ENCODE results near the gene MACROD2. TPM values are rescaled to one million over a fixed set of nuclear protein-coding genes. Genes with fewer than 3 reads are reported as not detected.
A peak's percentile ranks its signal among the peaks of the same experiment; 100 is the strongest.

MACROD2 gene
- total RNA-seq, 1 donor from 2014 or later = 6.4 TPM

DNA sequence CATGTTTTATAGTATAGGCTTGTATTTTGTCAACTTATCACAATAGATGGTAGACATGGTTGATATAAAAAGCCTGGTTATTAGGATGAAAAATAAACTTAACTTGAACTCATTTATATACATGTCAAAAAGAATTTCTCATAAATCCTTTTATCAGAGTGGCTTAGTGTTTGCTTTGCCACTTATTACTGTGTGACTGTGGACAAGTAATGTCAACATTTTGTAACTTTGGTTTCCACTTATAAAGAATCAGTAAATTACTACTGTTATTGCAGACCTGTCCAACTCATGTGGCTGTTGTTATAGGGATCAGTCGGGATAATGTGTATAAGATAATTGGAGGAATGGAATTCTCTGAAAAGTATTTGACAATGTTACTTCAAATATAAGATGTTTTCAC is 1236.9 kb downstream of the MACROD2 start:
- Mint-ChIP-seq H3K4me1 (peaks cover 16% of the 10 kb centered on the region), H3K27ac (ENCODE audit: unreplicated experiment) (no peak overlapping the region), H3K9me3 (peaks cover 9% of the 10 kb centered on the region), H3K36me3 (ENCODE audit: low read depth) (peaks cover 5% of the 10 kb centered on the region), H3K27me3 (ENCODE audit: low read depth) (no peaks in the 10 kb centered on the region), H3K4me3 (no peak overlapping the region)
- TF ChIP-seq CTCF (conservative IDR thresholded peaks at IDR 0.05) = no peak
- DNase-seq (ENCODE audit: low read depth, low spot score) = no peak

DNA sequence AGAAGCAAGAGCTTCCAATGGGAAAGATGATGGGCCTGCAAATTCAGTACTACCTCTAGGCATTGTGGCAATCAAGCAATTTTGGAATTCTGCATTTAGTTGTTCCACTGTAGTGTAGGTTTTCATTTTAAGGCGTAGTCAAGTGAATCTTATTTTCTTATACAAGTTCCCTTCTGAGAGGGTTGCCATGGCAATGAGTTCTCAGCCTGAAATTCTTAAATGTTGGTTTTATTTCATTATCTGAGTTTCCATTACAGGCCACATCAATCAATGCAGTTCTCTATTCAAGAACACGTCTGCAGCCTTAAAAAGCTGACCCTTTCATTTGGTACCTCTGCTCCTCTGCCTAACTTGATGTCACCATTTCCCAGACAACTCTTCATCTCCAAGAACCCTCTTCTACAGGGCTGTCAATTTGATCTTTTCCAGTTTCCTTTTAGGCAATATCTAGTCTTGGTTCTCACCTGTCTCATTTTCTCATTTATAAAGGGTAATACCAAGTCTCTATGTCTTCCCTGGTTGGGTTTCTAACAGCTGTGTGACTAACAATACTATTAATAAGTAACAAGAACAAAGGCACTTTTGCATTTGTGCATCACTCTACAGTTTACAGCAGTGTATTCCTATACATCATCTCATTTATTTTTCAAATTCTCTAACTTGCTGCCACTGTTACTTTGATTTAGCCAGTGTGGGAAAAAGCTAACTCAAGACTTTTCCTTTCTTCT is 1240.3 kb downstream of the MACROD2 start:
- no peak for DNase-seq (ENCODE audit: low read depth, low spot score)
- Mint-ChIP-seq H3K4me1 (peaks cover 16% of the 10 kb centered on the region), H3K27ac (ENCODE audit: unreplicated experiment) (peak overlapping the region; percentile 59), H3K4me3 (no peak overlapping the region), H3K27me3 (ENCODE audit: low read depth) (no peaks in the 10 kb centered on the region), H3K9me3 (peaks cover 2% of the 10 kb centered on the region), H3K36me3 (ENCODE audit: low read depth) (peaks cover 2% of the 10 kb centered on the region)
- no peak for TF ChIP-seq CTCF (conservative IDR thresholded peaks at IDR 0.05)

DNA sequence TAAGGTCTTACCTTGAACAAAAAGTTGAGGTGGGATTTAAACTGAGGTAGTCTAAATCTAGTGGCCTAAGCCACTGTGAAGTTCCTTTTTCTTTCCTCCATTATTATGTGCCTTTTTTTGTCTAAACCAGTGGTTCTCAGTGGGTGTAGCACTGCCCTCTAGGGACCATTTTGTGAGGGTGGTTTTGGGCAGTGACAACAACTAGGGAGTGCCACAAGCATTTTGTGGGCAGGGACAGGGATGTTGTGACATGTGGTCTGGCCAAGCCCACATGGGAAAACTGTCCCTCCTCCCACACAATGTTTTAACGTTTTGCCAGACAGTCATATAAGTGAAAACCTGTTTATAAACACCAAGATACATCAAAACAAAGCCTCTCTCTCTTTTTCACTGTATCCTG is 1241.5 kb downstream of the MACROD2 start:
- peak; percentile 63 for TF ChIP-seq CTCF (conservative IDR thresholded peaks at IDR 0.05)
- no peak overlapping the region for H3K27ac Mint-ChIP-seq (ENCODE audit: unreplicated experiment)
- H3K36me3 Mint-ChIP-seq (ENCODE audit: low read depth) = peaks cover 2% of the 10 kb centered on the region
- peak; percentile 19 for DNase-seq (ENCODE audit: low read depth, low spot score)
- H3K4me1 Mint-ChIP-seq = peaks cover 16% of the 10 kb centered on the region
- no peaks in the 10 kb centered on the region for H3K27me3 Mint-ChIP-seq (ENCODE audit: low read depth)
- no peak overlapping the region for H3K4me3 Mint-ChIP-seq
- no peaks in the 10 kb centered on the region for H3K9me3 Mint-ChIP-seq

- peaks cover 16% of the 10 kb centered on the region for H3K4me1 Mint-ChIP-seq
- no peak overlapping the region for H3K27ac Mint-ChIP-seq (ENCODE audit: unreplicated experiment)
- H3K27me3 Mint-ChIP-seq (ENCODE audit: low read depth) = no peaks in the 10 kb centered on the region
- H3K9me3 Mint-ChIP-seq = no peaks in the 10 kb centered on the region
- no peak overlapping the region for H3K4me3 Mint-ChIP-seq
- no peak for DNase-seq (ENCODE audit: low read depth, low spot score)
- H3K36me3 Mint-ChIP-seq (ENCODE audit: low read depth) = no peaks in the 10 kb centered on the region
- TF ChIP-seq CTCF (conservative IDR thresholded peaks at IDR 0.05) = no peak
Measured at GRCh38 chr20:15239542-15240206, 1244.4 kb downstream of the MACROD2 start.

DNA sequence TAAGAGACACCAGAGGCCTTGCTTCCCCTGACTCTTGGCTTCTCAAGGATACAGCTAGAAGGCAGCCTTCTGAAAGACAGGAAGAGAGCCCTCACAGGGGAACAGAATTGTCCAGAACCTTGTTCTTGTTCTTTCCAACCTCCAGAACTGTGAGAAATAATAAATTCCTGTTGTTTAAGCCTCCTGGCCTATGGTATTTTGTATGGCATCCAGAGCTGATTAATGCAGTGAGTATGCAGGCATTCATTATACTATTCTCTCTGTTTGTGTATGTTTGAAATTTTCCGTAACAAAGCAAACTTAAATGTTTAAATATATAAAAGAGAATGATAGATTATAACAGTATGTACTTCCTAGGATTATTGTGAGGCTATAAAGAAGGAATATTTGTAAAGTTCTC is 1245.5 kb downstream of the MACROD2 start:
- H3K9me3 Mint-ChIP-seq = no peaks in the 10 kb centered on the region

More for the DNA sequence above, 1245.5 kb downstream of the MACROD2 start:
- no peak for DNase-seq (ENCODE audit: low read depth, low spot score)
- no peak for TF ChIP-seq CTCF (conservative IDR thresholded peaks at IDR 0.05)
- no peak overlapping the region for H3K27ac Mint-ChIP-seq (ENCODE audit: unreplicated experiment)
- H3K27me3 Mint-ChIP-seq (ENCODE audit: low read depth) = no peaks in the 10 kb centered on the region
- H3K4me3 Mint-ChIP-seq = no peak overlapping the region
- no peaks in the 10 kb centered on the region for H3K36me3 Mint-ChIP-seq (ENCODE audit: low read depth)
- peaks cover 9% of the 10 kb centered on the region for H3K4me1 Mint-ChIP-seq

Data from neural crest cell (in vitro differentiated cells).